ENCODE measurements around the gene CHRDL1.
"Not testable (repeated sequence)": the region's sequence is repeated elsewhere in the genome, so short reads cannot be mapped to it uniquely, and the experiment has no call there.

Gene CHRDL1

GRCh38 chrX:110795645-110796406 lies at the start of gene CHRDL1:
Gene CHRDL1 (minus strand): TSS chrX:110795817. CDS start chrX:110792181, 3,636 bp downstream.
- DNase-seq (ENCODE audit: low spot score): no peak

GRCh38 chrX:110836982-110837381 lies 41.4 kb upstream of the CHRDL1 start:
- DNase-seq (ENCODE audit: low spot score): no peak

GRCh38 chrX:110836451-110836850 lies 40.8 kb upstream of the CHRDL1 start:
- DNase-seq (ENCODE audit: low spot score): no peak

- no peak for DNase-seq (ENCODE audit: low spot score)
These were observed 40.4 kb upstream of the CHRDL1 start for GRCh38 chrX:110836001-110836400.

GRCh38 chrX:110825972-110826371 lies 30.4 kb upstream of the CHRDL1 start:
- no peak for DNase-seq (ENCODE audit: low spot score)

- DNase-seq (ENCODE audit: low spot score): not testable (repeated sequence)
These were observed 20.9 kb upstream of the CHRDL1 start for GRCh38 chrX:110816543-110816942.

GRCh38 chrX:110806145-110806544 lies 10.5 kb upstream of the CHRDL1 start:
- DNase-seq (ENCODE audit: low spot score): no peak

- DNase-seq (ENCODE audit: low spot score): no peak
These were observed 9.7 kb upstream of the CHRDL1 start for GRCh38 chrX:110805303-110805702.

- DNase-seq (ENCODE audit: low spot score): no peak
These were observed 8.8 kb upstream of the CHRDL1 start for GRCh38 chrX:110804446-110804845.

- no peak for DNase-seq (ENCODE audit: low spot score)
These were observed 7.9 kb upstream of the CHRDL1 start for GRCh38 chrX:110803506-110803905.

GRCh38 chrX:110796407-110796697 lies 735 bp upstream of the CHRDL1 start:
- no peak for DNase-seq (ENCODE audit: low spot score)

GRCh38 chrX:110794601-110795000 lies 1.0 kb downstream of the CHRDL1 start:
- DNase-seq (ENCODE audit: low spot score): no peak

- DNase-seq (ENCODE audit: low spot score): no peak
These were observed 4.5 kb downstream of the CHRDL1 start for GRCh38 chrX:110791071-110791470.

GRCh38 chrX:110786486-110786885 lies 9.1 kb downstream of the CHRDL1 start:
- DNase-seq (ENCODE audit: low spot score): no peak

GRCh38 chrX:110759785-110760184 lies 35.8 kb downstream of the CHRDL1 start:
- DNase-seq (ENCODE audit: low spot score): no peak

- DNase-seq (ENCODE audit: low spot score): no peak
These were observed 36.7 kb downstream of the CHRDL1 start for GRCh38 chrX:110758781-110759422.

- no peak for DNase-seq (ENCODE audit: low spot score)
These were observed 40.0 kb downstream of the CHRDL1 start for GRCh38 chrX:110755611-110756010.

- DNase-seq (ENCODE audit: low spot score): no peak
These were observed 40.6 kb downstream of the CHRDL1 start for GRCh38 chrX:110755061-110755460.

GRCh38 chrX:110750526-110751189 lies 45.0 kb downstream of the CHRDL1 start:
- DNase-seq (ENCODE audit: low spot score): no peak

- DNase-seq (ENCODE audit: low spot score): no peak
These were observed 47.3 kb downstream of the CHRDL1 start for GRCh38 chrX:110748256-110748806.

- DNase-seq (ENCODE audit: low spot score): no peak
These were observed 49.6 kb downstream of the CHRDL1 start for GRCh38 chrX:110746014-110746413.

- no peak for DNase-seq (ENCODE audit: low spot score)
These were observed 50.3 kb downstream of the CHRDL1 start for GRCh38 chrX:110745288-110745687.
